Activated CD4-positive, CD25-positive, alpha-beta regulatory T cell treated with anti-CD3 and anti-CD28 coated beads, Interleukin-2, amount 50 U/mL, for 24 hours (primary cell): Measurements from ENCODE around the gene PEAR1.

Source experiments
- ATAC-seq, 2 donors: fragments of 150-1000 bp; cut with Tn5 transposase; one replicate each; pipeline ENCODE4 v1.10.0; 2021; ENCODE audit warnings: mild to moderate bottlenecking in 1 of 2, moderate library complexity in 1 of 2

PEAR1 gene, protein sequence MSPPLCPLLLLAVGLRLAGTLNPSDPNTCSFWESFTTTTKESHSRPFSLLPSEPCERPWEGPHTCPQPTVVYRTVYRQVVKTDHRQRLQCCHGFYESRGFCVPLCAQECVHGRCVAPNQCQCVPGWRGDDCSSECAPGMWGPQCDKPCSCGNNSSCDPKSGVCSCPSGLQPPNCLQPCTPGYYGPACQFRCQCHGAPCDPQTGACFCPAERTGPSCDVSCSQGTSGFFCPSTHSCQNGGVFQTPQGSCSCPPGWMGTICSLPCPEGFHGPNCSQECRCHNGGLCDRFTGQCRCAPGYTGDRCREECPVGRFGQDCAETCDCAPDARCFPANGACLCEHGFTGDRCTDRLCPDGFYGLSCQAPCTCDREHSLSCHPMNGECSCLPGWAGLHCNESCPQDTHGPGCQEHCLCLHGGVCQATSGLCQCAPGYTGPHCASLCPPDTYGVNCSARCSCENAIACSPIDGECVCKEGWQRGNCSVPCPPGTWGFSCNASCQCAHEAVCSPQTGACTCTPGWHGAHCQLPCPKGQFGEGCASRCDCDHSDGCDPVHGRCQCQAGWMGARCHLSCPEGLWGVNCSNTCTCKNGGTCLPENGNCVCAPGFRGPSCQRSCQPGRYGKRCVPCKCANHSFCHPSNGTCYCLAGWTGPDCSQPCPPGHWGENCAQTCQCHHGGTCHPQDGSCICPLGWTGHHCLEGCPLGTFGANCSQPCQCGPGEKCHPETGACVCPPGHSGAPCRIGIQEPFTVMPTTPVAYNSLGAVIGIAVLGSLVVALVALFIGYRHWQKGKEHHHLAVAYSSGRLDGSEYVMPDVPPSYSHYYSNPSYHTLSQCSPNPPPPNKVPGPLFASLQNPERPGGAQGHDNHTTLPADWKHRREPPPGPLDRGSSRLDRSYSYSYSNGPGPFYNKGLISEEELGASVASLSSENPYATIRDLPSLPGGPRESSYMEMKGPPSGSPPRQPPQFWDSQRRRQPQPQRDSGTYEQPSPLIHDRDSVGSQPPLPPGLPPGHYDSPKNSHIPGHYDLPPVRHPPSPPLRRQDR

DNA sequence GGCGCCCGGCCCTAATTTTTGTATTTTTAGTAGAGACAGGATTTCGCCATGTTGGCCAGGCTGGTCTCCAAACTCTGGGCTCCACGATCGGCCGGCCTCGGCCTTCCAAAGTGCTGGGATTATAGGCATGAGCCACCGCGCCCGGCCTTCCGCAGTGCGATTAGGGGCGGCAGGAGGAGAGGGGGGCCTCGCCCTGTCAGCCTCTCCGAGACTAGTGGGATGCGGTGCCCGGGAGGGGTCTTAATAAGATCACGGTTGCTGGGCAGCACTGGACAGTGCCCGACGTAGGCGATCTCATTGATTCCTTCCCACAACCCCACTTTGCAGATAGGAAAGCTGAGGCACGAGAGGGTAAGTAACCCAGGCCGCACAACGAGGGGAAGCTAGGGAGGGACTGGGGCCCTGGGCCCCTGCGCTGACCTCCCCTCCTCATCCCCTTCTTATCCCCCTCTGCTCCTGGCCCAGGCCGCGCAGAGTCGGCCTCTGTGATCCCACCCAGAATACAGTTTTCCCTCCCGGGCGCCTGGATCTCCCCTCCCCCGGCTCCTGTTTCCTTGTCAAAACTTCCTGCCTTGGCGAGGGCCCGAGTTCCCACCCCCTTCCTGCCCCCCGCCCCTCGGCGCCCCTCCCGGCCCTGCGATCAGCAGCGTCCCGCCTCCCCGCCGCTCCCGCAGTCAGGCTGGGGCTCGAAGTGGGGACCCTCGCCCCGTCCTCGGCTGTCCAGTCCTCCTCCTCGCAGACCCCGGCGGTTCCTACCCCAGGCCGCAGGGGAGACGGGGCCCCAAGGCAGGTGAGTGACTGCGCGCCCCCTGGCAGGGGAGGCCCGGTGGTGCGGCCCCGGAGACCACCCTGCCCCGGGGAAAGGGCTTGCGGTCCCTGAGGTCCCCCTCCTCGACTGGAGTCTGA is at the start of gene PEAR1:
Gene PEAR1 (plus strand): TSS at position 671 of the 906 bp plus-strand sequence. CDS start 10,209 bp downstream, outside the sequence.
- no peak for ATAC-seq

- no peak for ATAC-seq
These were observed 49.4 kb upstream of the PEAR1 start for GRCh38 chr1:156844102-156844501.

GRCh38 chr1:156844638-156845037 is 48.9 kb upstream of the PEAR1 start:
- ATAC-seq = no peak

DNA sequence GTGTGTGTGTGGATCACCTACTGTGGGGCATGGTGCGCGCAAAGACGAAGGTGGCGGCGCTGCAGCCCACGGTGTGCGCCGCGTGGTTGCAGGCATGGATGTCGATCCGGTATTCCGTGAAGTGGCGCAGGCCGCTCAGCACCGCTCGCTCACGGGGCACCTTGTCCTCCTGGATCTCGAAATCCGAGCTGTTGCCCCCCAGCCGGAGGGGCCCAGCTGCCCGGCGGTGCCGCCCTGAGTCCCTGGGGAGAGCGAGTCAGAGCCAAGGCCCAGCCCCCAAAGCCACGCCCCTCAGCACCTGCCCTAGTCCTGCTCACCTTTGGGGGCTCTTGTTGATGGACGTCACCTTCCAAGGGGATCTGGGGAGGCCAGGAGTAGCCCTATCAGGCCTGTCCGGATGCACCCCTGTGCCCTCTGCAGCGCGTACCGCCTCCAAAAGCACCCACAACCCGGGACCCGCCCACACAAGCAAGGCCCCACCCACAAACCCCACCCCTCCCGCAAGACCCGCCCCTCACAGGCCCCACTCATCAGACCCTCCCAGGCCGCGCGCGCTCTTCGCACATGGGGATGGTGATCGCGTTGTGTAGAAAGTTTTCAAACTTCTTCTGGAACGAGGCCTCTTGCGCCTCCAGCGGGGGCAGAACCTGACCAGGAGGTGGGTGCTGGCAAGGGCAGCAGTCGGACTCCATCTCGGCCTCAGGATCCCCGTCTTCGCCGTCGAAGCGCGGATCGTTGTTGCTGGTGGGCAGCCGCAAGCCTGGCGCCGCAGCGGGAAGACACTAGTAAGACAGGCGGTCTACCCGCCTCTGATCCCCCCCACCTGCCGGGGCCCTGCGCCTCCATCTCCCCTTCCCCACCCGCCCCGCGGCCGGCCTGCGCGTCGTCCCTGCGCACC is 48.2 kb upstream of the PEAR1 start:
- peak; percentile 24 to 29 for ATAC-seq

DNA sequence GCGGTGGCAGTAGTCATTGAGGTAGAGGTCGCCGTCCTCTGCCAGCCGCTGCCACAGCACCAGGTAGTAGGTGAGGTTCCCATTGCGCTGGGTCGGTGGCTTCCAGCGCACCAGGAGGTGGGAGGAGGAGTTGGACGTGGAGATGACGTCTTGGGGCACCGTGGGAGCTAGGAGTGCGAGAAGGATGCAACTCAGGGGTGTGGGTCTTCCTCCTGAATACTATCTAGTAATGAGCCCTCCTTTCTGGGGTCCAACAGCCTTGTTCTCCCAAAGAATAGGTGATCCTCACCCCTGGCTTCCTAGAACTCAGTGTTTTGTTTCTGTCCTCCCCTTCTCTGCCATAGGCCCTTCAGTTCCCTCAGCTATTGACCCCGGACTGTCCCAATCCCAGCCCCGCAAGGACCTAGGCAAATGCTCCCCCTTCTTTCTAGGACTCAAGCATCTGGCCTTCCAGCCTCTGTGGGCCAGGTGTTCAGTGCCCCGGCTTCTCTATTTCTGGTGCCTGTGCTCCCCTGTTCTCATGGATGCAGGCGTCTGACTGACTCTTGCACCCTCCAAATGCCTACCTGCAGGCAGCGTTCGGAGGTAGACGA is 47.5 kb upstream of the PEAR1 start:
- ATAC-seq = no peak

- ATAC-seq = no peak
These were observed 46.9 kb upstream of the PEAR1 start for GRCh38 chr1:156846643-156847042.

- ATAC-seq = no peak
These were observed 45.7 kb upstream of the PEAR1 start for GRCh38 chr1:156847591-156848460.

- ATAC-seq = peak; percentile 77 to 81
These were observed 44.9 kb upstream of the PEAR1 start for GRCh38 chr1:156848461-156849150.

DNA sequence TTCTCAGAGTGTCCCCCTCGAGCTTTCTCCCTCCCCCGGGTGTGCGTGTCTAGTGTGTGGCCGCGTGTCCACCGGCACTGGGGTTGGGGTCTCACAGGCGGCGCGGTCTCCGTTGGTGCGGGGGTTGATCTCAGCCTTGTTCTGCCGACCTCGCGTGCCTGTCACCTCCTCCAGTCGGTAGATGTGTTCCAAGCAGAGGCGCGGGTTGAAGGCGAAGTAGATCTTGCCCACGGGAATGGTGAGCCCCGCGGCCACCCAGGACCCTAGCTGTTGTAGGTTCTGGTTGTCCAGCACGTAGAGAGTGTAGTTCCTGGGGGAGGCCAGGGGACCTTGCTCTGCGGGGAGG is 44.4 kb upstream of the PEAR1 start:
- no peak for ATAC-seq

GRCh38 chr1:156851779-156852417 is 41.6 kb upstream of the PEAR1 start:
- no peak for ATAC-seq

- no peak for ATAC-seq
These were observed 41.1 kb upstream of the PEAR1 start for GRCh38 chr1:156852418-156852874.

DNA sequence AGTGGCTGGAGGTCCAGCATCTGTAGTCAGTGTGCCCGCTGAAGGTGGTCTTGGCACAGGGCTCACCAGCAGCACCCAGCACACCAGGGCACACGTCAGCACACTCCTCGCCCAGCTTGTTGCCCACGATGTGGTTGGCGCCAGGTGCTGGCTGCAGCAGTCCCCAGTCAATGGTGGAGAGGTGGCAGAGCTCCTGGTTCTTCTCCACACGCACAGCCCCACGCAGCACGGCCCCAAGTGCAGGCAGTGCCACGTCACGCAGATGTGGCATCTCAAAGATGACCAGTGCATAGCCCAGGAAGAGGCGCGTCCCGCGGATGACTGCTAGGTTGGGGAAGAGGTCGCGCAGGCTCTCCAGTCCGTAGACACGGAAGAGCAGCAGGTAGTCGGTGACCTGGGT is 39.8 kb upstream of the PEAR1 start:
- ATAC-seq = no peak

DNA sequence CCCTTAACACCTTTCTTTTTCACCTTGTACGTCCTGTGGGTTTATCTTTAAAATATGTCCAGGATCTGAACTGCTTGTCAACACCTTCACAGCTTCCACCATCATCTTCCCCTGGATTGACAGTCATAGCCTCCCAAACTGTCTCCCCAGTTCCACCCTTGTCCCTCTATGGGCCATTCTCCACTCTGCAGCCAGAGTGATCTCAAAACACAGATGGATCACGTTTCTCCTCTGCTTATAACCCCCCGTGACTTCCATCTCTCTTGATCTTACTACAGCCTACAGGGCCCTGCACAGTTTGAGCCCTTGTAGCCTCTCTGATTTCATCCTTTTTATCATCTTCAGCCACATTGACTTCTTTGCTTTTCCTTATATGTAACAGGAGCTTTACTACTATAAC is 38.9 kb upstream of the PEAR1 start:
- no peak for ATAC-seq

GRCh38 chr1:156856282-156856785 is 37.2 kb upstream of the PEAR1 start:
- ATAC-seq = no peak

- no peak for ATAC-seq
These were observed 36.0 kb upstream of the PEAR1 start for GRCh38 chr1:156857532-156857931.

- ATAC-seq = no peak
These were observed 35.0 kb upstream of the PEAR1 start for GRCh38 chr1:156858555-156858956.

- ATAC-seq = no peak
These were observed 34.5 kb upstream of the PEAR1 start, which contains the start of gene INSRR for GRCh38 chr1:156858959-156859522. TSS of gene INSRR (minus strand) at chr1:156859117. CDS start at chr1:156858621, 496 bp downstream.
